HG02884 (cell line): Measurements from ENCODE around the gene CENPU.
A peak's percentile ranks its signal among the peaks of the same experiment; 100 is the strongest.
"Not testable (repeated sequence)": the region's sequence is repeated elsewhere in the genome, so short reads cannot be mapped to it uniquely, and the experiment has no call there.

Source experiments
- ATAC-seq: cut with Tn5 transposase; IDR thresholded peaks from one replicate; pipeline ENCODE4 v1.9.1; 2021; ENCODE audit warnings: mild to moderate bottlenecking, moderate library complexity; ENCODE audit not compliant: unreplicated experiment

Gene CENPU

DNA sequence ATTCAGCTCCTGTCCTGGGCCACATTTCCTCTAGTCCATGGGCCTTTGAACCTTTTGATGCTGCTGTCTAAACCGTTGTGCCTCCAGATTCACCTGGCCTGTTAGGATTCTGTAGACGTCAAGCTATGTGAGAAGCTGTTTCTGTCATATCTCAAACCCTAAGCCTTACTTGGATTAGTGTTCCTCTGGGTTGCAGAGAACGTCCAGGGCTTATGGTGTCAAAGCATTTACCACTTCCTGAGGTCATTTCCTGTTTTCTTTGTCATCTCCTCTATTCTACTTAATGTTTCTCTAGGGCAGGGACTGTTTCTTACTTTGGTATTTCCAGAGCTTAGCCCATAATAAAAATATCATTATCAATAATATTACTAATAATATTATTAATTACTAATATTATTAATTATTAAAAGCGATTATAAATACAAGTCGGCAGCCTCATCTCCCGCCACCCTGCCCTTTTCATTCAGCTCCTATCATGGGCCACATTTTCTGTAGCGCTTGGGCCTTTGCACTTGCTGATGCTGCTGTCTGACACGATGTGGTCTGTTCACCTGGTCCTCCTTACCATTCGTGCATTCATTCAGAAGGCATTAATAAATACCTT is 65.3 kb downstream of the CENPU start:
- ATAC-seq = no peak

DNA sequence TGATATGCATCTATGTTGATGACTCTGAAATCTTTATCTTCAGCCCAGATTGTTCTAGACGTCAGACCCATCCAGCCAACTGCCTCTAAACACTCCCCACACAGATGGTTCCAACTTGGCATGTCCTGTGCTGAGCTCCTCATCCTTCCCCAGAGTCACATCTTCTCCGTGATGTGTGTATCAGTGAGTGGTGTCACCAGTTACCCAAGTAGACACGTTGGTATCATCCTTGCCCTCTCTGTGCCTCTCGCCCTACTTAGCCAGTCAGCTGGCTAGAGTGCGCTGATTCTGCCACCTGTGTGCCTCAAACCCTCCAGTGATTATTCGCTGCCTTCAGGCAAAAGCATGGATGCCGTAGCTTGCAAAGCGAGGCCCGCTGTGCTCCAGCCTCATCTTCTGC is 65.8 kb downstream of the CENPU start:
- ATAC-seq = no peak

GRCh38 chr4:184666670-184667069 is 67.2 kb downstream of the CENPU start:
- no peak for ATAC-seq

- no peak for ATAC-seq
Observed at GRCh38 chr4:184664445-184665210, 69.3 kb downstream of the CENPU start.

DNA sequence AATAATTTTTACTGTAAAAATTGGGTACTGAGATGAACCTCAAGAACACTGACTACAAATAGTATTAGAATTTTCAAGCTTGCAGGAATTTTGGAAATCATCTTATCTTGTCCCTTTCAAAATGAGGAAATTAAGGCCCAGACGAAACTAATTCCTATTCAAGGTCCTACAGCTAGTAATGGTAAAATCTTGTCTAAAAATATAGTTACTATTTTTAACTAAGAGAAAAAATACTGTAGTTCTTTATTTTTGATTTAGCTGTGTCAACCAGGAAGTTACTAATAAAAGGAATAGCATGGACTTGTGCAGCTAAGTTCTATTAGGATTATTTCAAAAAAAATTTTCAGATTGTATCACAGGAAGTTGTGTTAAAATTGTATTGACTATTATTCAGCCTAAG is 71.7 kb downstream of the CENPU start:
- no peak for ATAC-seq

DNA sequence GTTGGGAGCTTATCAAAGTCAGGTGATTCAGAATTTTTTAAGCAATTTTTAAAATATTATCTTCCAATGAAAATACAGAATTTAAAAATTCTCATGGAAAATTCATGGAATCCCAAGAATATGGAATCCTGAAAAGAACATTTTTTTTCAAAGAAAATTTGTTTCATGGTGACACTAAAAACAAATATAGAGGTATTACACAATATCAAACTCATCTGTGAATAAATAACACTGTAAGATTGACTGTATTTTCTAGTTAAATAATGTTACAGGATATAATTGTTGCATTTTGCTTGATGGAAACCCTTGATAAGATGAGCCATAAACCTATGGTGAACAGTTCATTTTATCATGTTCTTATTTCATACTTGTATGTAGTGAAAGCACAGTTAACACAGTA is 72.9 kb downstream of the CENPU start:
- no peak for ATAC-seq

DNA sequence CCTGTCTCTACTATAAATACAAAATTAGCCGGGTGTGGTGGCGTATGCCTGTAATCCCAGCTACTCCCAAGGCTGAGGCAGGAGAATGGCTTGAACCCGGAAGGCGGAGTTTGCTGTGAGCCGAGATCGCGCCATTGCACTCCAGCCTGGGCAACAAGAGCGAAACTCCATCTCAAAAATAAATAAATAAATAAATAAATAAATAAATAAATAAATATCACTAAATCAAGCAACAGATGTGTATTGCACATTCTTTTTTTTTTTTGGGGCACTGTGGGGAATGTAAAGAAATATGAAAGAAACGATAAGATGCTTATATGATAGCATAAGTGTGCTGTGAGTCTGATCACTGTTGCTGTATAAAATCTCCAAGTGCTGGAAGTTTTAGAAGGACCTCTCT is 76.1 kb downstream of the CENPU start:
- ATAC-seq = not testable (repeated sequence)

DNA sequence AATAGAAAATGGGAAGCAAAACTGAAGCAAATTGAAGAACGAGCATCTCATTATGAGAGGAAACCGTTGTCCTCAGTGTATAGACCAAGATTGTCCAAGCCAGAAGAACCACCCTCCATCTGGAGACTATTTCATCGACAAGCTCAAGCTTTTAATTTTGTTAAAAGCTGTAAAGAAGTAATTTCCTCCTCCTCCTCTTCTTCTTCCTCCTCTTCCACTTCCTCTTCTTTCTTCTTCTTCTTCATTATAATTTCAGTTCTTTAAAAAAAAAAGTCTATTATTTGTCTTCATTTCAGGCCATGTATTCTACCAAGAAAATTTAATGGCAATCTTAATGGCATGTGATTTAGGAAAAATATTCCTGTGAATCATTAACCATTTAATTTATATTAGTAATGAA is 76.8 kb downstream of the CENPU start:
- no peak for ATAC-seq

GRCh38 chr4:184655889-184656869 is 77.7 kb downstream of the CENPU start:
- ATAC-seq = no peak

GRCh38 chr4:184653650-184654049 is 80.2 kb downstream of the CENPU start:
- ATAC-seq = no peak

GRCh38 chr4:184652681-184653080 is 81.2 kb downstream of the CENPU start:
- not testable (repeated sequence) for ATAC-seq

DNA sequence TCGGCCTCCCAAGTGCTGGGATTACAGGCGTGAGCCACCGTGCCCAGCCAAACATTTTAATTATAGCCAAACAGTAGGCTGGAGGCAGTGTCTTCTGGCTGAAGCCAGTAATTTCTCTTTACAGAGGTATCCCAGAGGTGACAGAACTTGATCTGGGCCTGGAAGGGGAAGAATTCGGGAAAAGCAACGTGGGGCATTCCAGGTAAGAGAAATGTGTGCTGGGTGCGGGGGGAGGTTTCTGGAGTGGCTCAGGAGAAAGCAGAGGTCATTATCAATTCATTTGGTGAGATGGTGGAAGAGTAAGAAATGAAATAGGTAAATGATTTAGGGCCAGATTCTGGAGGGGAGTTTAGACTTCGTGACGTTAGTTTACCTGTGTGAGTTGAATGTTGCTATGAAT is 82.0 kb downstream of the CENPU start:
- no peak for ATAC-seq

- peak; percentile 7 for ATAC-seq
Observed at GRCh38 chr4:184649971-184650855, 83.7 kb downstream of the CENPU start.

DNA sequence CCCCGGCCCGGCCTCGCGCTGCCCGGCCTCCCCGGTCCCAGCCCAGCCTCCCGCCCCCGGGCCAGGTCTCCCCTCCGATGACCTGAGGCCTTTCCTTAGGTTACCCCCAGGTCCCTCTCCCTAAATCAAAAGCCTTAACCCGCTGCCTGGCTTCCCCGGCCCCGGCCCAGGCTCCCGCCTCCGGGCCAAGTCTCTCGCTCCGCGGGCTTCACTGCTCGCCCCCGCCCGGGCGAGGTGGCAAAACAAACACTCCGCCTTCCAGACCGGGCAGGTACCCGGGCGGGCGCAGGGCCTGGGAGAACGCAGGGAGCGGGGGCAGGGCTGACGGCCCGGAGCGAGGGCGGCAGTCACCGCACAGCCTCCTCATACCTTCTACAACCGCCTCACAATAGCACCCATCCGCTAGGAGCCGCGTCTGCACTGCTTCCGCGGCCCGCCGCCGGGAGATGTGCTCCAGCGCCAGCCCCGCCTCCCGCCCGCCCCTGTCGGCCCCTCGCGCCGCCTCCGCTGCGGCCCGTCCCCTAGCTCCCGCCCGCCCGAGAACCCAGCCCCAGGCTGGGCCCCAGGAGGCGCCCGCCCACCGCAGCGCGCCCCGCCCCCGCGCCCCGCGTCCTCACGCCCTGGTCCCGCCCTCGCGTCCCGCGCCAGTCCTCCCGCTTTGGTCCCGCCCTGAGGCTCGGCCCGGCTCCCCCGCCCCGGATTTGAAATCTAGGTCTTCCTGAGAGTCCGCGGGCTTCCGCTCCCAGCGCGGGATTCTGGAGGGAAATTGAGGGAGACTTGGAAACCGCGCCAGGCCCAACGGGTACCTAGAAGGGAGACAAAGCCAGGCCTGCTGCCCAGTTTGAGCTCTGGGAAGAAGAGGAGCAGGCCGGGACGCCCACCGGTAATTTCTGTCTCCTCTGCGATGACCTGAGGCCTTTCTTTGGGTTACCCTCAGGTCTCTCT is 84.6 kb downstream of the CENPU start, which contains the start of the genes CASP3 and PRIMPOL:
Gene CASP3 (minus strand): TSS at position 422 of the 945 bp plus-strand sequence. CDS start 10,994 bp downstream, outside the sequence.
Gene PRIMPOL (plus strand): TSS at position 713 of the 945 bp plus-strand sequence. CDS start 7,403 bp downstream, outside the sequence.
- ATAC-seq = peak; percentile 80

GRCh38 chr4:184648313-184649025 is 85.4 kb downstream of the CENPU start:
- ATAC-seq = no peak

DNA sequence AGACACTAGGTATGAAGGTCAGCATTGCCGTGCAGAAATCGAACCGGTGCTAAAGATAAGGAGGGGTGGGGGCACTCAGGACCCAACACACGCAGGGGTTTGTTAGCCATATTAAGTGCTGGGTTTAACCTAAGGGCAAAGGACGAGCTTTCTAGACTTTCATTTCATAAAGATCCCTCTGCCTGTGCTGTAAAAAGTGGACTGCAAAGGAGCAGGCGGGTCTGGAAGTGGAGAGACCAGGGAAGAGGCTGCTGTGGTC is 85.9 kb downstream of the CENPU start:
- ATAC-seq = no peak

- no peak for ATAC-seq
Observed at GRCh38 chr4:184647266-184648053, 86.4 kb downstream of the CENPU start.
